A673 (cell line): ENCODE measurements around the gene CLSTN2. TPM values are rescaled to one million over a fixed set of nuclear protein-coding genes. Genes with fewer than 3 reads are reported as not detected.

Experiments
- BruUV-seq: library from RNA; stranded (reverse); fragments of 400-500 nt; replicated peaks from 2 replicates; lab custom pipeline; 2021; lab: Mats Ljungman, UMichigan
- CTCF ChIA-PET: fragments of 300-600 bp; sonication (Branson Sonifier 250); formaldehyde crosslinking; loops from one replicate; lab custom pipeline; 2022; ENCODE audit warnings: antibody characterized with exemption; lab: Charles Lee
- POLR2A ChIA-PET: fragments of 300-600 bp; sonication (Branson Sonifier 250); formaldehyde crosslinking; loops from one replicate; lab custom pipeline; 2022; ENCODE audit warnings: antibody characterized with exemption; ENCODE audit not compliant: low non-redundant PET; lab: Charles Lee
- DNase-seq: peaks from one replicate; pipeline ENCODE4 v3.0.0-alpha.2; 2015; ENCODE audit warnings: low spot score
- H3K27ac ChIP-seq: fragments of 200-600 bp; sonication (generic); 2 replicates; pipeline ENCODE4 v1.5.1; 2016; ENCODE audit warnings: mixed run types, low read depth, mild to moderate bottlenecking, mixed read lengths, antibody characterized with exemption, low read length; ENCODE audit not compliant: poor library complexity, severe bottlenecking
- H3K27me3 ChIP-seq: fragments of 200-600 bp; sonication (generic); replicated peaks from 2 replicates; pipeline ENCODE4 v1.6.1; 2017; ENCODE audit warnings: mixed run types, low read depth, mild to moderate bottlenecking, mixed read lengths, antibody characterized with exemption, low read length; ENCODE audit not compliant: insufficient read depth, poor library complexity
- H3K36me3 ChIP-seq: fragments of 200-600 bp; sonication (generic); 2 replicates; pipeline ENCODE4 v1.6.1; 2016; ENCODE audit warnings: mixed run types, mild to moderate bottlenecking, mixed read lengths, antibody characterized with exemption, low read length; ENCODE audit not compliant: insufficient read depth, poor library complexity, severe bottlenecking
- H3K4me1 ChIP-seq: fragments of 200-600 bp; sonication (generic); 2 replicates; pipeline ENCODE4 v1.6.1; 2017; ENCODE audit warnings: mixed run types, mild to moderate bottlenecking, mixed read lengths, antibody characterized with exemption, low read length; ENCODE audit not compliant: insufficient read depth, poor library complexity, severe bottlenecking
- H3K4me3 ChIP-seq: fragments of 200-600 bp; sonication (generic); 2 replicates; pipeline ENCODE4 v1.5.1; 2016; ENCODE audit warnings: low read depth, mixed run types, mild to moderate bottlenecking, mixed read lengths, low read length; ENCODE audit not compliant: poor library complexity, severe bottlenecking
- H3K9me3 ChIP-seq: fragments of 200-600 bp; sonication (generic); 2 replicates; pipeline ENCODE4 v1.6.1; 2016; ENCODE audit warnings: mixed run types, low read depth, mild to moderate bottlenecking, mixed read lengths, antibody characterized with exemption, low read length; ENCODE audit not compliant: poor library complexity, severe bottlenecking
- CTCF ChIP-seq: fragments of 300-800, 200-600 bp; sonication (generic); conservative IDR thresholded peaks from 2 replicates; pipeline ENCODE4 v1.5.1; 2017; ENCODE audit warnings: low read depth, mild to moderate bottlenecking, antibody characterized with exemption, low read length, moderate library complexity, mixed read lengths
- EZH2 ChIP-seq: fragments of 200-600 bp; sonication (generic); IDR thresholded peaks from 2 replicates; pipeline ENCODE4 v1.6.1; 2017; ENCODE audit warnings: borderline replicate concordance, low read depth, mild to moderate bottlenecking, mixed read lengths, antibody characterized with exemption, low read length; ENCODE audit not compliant: poor library complexity, severe bottlenecking
- intact Hi-C: fragments of 100-400 bp; cut with micrococcal nuclease; formaldehyde crosslinking; loops from one replicate; pipeline ENCODE4 v1.10.0; 2022; ENCODE audit not compliant: unreplicated experiment
- total RNA-seq: library from RNA; stranded (reverse); gene quantifications from 2 replicates; pipeline ENCODE4 v1.2.3, GENCODE V29; 2021

CLSTN2 gene
- total RNA-seq, 1 experiment from 2014 or later, result 50.7 TPM

- BruUV-seq, result no TSS peak
- intact Hi-C loops, result no loop called here
- CTCF ChIA-PET, result no interaction called here
- H3K9me3 ChIP-seq, result no peaks in the 10 kb centered on the region
- no peak overlapping the region for H3K27ac ChIP-seq
- H3K36me3 ChIP-seq, result no peaks in the 10 kb centered on the region
- H3K4me3 ChIP-seq, result no peak overlapping the region
- H3K4me1 ChIP-seq, result no peaks in the 10 kb centered on the region
- no peaks in the 10 kb centered on the region for H3K27me3 ChIP-seq
- TF ChIP-seq EZH2, result no peak
- no peak for TF ChIP-seq CTCF
- no peak for DNase-seq
- POLR2A ChIA-PET, result no interaction called here
Observed at GRCh38 chr3:140438736-140439470, 503.9 kb downstream of the CLSTN2 start.

GRCh38 chr3:140439527-140439926 lies 504.5 kb downstream of the CLSTN2 start:
- H3K9me3 ChIP-seq, result no peaks in the 10 kb centered on the region
- POLR2A ChIA-PET, result no interaction called here
- H3K4me3 ChIP-seq, result no peak overlapping the region
- H3K36me3 ChIP-seq, result no peaks in the 10 kb centered on the region
- intact Hi-C loops, result no loop called here
- H3K4me1 ChIP-seq, result no peaks in the 10 kb centered on the region
- TF ChIP-seq CTCF (no peak), EZH2 (no peak)
- CTCF ChIA-PET, result no interaction called here
- no TSS peak for BruUV-seq
- no peak overlapping the region for H3K27ac ChIP-seq
- no peak for DNase-seq
- no peaks in the 10 kb centered on the region for H3K27me3 ChIP-seq

- no peak for DNase-seq
- Histone ChIP-seq H3K27me3 (no peaks in the 10 kb centered on the region), H3K4me3 (no peak overlapping the region), H3K27ac (no peak overlapping the region), H3K4me1 (no peaks in the 10 kb centered on the region), H3K36me3 (no peaks in the 10 kb centered on the region), H3K9me3 (no peaks in the 10 kb centered on the region)
- CTCF ChIA-PET, result no interaction called here
- no TSS peak for BruUV-seq
- POLR2A ChIA-PET, result no interaction called here
- no peak for TF ChIP-seq CTCF
- TF ChIP-seq EZH2, result no peak
- intact Hi-C loops, result no loop called here
Observed at GRCh38 chr3:140440446-140440845, 505.5 kb downstream of the CLSTN2 start.
